Testis (tissue), 3 donors: ENCODE data around the gene NHLH2. TPM values are rescaled to one million over a fixed set of nuclear protein-coding genes. Genes with fewer than 3 reads are reported as not detected.

ENCODE experiments used
- DNase-seq: peaks from one replicate; pipeline ENCODE4 v3.0.0-alpha.2; 2019
- H3K27ac ChIP-seq, 2 donors: fragments of 200-600 bp; sonication (generic); one replicate each; pipeline ENCODE4 v1.5.1; 2019
- H3K27me3 ChIP-seq: fragments of 200-600 bp; sonication (generic); one replicate; pipeline ENCODE4 v1.5.1; 2019
- H3K36me3 ChIP-seq: fragments of 200-600 bp; sonication (generic); one replicate; pipeline ENCODE4 v1.5.1; 2017; ENCODE audit warnings: low read depth; ENCODE audit errors: missing control alignments
- H3K4me1 ChIP-seq: fragments of 200-600 bp; sonication (generic); one replicate; pipeline ENCODE4 v1.5.1; 2019
- H3K4me3 ChIP-seq, 2 donors: fragments of 200-600 bp; sonication (generic); one replicate each; pipeline ENCODE4 v1.5.1; 2017 to 2019
- H3K9me3 ChIP-seq: fragments of 200-600 bp; sonication (generic); one replicate; pipeline ENCODE4 v1.5.1; 2017
- POLR2A ChIP-seq: fragments of 450-650 bp; IDR thresholded peaks from one replicate; pipeline ENCODE4 v1.6.1; 2017; ENCODE audit warnings: antibody characterized with exemption, mild to moderate bottlenecking, moderate library complexity
- WGBS, 2 donors: methylation state at CpG; one replicate each; pipeline ENCODE4 v1.1.5; 2018; 5-methylcytosine and 5-hydroxymethylcytosine counted together
- intact Hi-C: fragments of 100-400 bp; cut with DNase I; formaldehyde crosslinking; loops from one replicate; pipeline ENCODE4 v1.15.1; 2023; ENCODE audit warnings: low total_unique reads
- polyA plus RNA-seq: library from polyadenylated mRNA; stranded (reverse); fragments of 350-450 nt; fragmentation: Illumina TruSeq; extraction: RNeasy Lipid Tissue Mini Kit (QIAGEN cat#74804); gene quantifications from one replicate; pipeline ENCODE4 v1.2.3, GENCODE V29; 2014; ENCODE audit warnings: low read depth, low replicate concordance; ENCODE audit not compliant: insufficient read depth
- total RNA-seq, 2 donors: library from RNA; depleted of rRNA; stranded (reverse); fragments of >200 nt; gene quantifications; one replicate each; pipeline ENCODE4 v1.2.3, GENCODE V29; 2016
- TF ChIP-seq, protein P1 (sequence below), 3 experiments: fragments of 450-650 bp in 2 of 3; fragments of 200-600 bp in 1 of 3; sonication (generic) in 1 of 3; IDR thresholded peaks; one replicate each; pipeline ENCODE4 v1.5.1; 2016 to 2019; ENCODE audit warnings: antibody characterized with exemption in 3 of 3, mild to moderate bottlenecking in 2 of 3, moderate library complexity in 1 of 3

Gene NHLH2
- total and polyA plus RNA-seq, 3 donors from 2014 or later, result 0.53 to 3.1 (median 1.7) TPM

- DNase-seq, result no peak
- H3K36me3 ChIP-seq, result no peaks in the 10 kb centered on the region
- 0 to 76% methylated on average over 2 of the region's 2 CpGs for WGBS, 2 donors
- no peak overlapping the region for H3K27ac ChIP-seq
- no peak overlapping the region for H3K4me3 ChIP-seq
- no peaks in the 10 kb centered on the region for H3K4me1 ChIP-seq
- H3K9me3 ChIP-seq, result no peaks in the 10 kb centered on the region
- no peaks in the 10 kb centered on the region for H3K27me3 ChIP-seq
- TF ChIP-seq POLR2A, result no peak
- intact Hi-C loops, result no loop called here
Measured at GRCh38 chr1:115854005-115854404, 13.1 kb upstream of the NHLH2 start.

- TF ChIP-seq, protein P1, sequence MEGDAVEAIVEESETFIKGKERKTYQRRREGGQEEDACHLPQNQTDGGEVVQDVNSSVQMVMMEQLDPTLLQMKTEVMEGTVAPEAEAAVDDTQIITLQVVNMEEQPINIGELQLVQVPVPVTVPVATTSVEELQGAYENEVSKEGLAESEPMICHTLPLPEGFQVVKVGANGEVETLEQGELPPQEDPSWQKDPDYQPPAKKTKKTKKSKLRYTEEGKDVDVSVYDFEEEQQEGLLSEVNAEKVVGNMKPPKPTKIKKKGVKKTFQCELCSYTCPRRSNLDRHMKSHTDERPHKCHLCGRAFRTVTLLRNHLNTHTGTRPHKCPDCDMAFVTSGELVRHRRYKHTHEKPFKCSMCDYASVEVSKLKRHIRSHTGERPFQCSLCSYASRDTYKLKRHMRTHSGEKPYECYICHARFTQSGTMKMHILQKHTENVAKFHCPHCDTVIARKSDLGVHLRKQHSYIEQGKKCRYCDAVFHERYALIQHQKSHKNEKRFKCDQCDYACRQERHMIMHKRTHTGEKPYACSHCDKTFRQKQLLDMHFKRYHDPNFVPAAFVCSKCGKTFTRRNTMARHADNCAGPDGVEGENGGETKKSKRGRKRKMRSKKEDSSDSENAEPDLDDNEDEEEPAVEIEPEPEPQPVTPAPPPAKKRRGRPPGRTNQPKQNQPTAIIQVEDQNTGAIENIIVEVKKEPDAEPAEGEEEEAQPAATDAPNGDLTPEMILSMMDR (IDR thresholded peaks at IDR 0.05), result no peak
- TF ChIP-seq POLR2A, result no peak
- intact Hi-C loops, result no loop called here
- Histone ChIP-seq H3K9me3 (no peaks in the 10 kb centered on the region), H3K4me3 (no peak overlapping the region), H3K4me1 (no peaks in the 10 kb centered on the region), H3K36me3 (no peaks in the 10 kb centered on the region), H3K27ac (no peak overlapping the region), H3K27me3 (no peaks in the 10 kb centered on the region)
- DNase-seq, result no peak
- WGBS, 2 donors, result 88 to 92% methylated on average over 2 of the region's 2 CpGs
Measured at GRCh38 chr1:115850937-115851336, 10.0 kb upstream of the NHLH2 start.

DNA sequence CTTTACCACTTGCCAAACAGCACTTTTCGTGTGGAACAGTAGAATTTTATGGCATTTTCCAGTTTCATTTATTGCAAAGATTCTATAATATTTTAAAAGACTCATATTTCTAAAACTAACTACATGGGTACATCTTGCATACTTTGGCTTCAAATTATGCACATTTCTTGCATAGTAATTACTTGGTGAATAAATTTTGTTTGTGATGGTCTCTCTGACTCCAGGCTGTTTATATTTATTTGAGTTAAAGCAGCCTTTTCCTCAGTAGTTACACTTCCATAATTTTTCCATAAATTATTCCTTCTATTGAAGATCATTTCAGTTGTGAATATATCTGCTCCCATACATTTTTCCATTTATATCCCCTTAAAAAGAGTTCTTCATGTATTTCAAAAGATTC is 6.9 kb upstream of the NHLH2 start:
- DNase-seq, result no peak
- intact Hi-C loops, result no loop called here
- no peak overlapping the region for H3K27ac ChIP-seq
- 71 to 73% methylated on average over 1 of the region's 1 CpG for WGBS, 2 donors
- TF ChIP-seq, protein P1 (IDR thresholded peaks at IDR 0.05), result no peak
- TF ChIP-seq POLR2A, result no peak
- H3K36me3 ChIP-seq, result no peaks in the 10 kb centered on the region
- H3K9me3 ChIP-seq, result no peaks in the 10 kb centered on the region
- H3K27me3 ChIP-seq, result no peaks in the 10 kb centered on the region
- no peak overlapping the region for H3K4me3 ChIP-seq
- H3K4me1 ChIP-seq, result no peaks in the 10 kb centered on the region

- no peak for DNase-seq
- no peak overlapping the region for H3K4me3 ChIP-seq
- H3K4me1 ChIP-seq, result peaks cover 7% of the 10 kb centered on the region
- H3K36me3 ChIP-seq, result no peaks in the 10 kb centered on the region
- no peaks in the 10 kb centered on the region for H3K9me3 ChIP-seq
- H3K27ac ChIP-seq, result no peak overlapping the region
- WGBS, 2 donors, result 63 to 79% methylated on average over 1 of the region's 1 CpG
- intact Hi-C loops, result no loop called here
- H3K27me3 ChIP-seq, result peaks cover 3% of the 10 kb centered on the region
- TF ChIP-seq POLR2A, result no peak
- TF ChIP-seq, protein P1 (IDR thresholded peaks at IDR 0.05), result no peak
Measured at GRCh38 chr1:115842948-115843347, 2.0 kb upstream of the NHLH2 start.

GRCh38 chr1:115839679-115840237 is 1.2 kb downstream of the NHLH2 start:
- 4 to 9% methylated on average over 19 to 23 of the region's 23 CpGs for WGBS, 2 donors
- no peak for TF ChIP-seq POLR2A
- TF ChIP-seq, protein P1 (IDR thresholded peaks at IDR 0.05), result no peak
- Histone ChIP-seq H3K36me3 (no peaks in the 10 kb centered on the region), H3K4me1 (peaks cover 7% of the 10 kb centered on the region), H3K9me3 (no peaks in the 10 kb centered on the region), H3K27me3 (peaks cover 3% of the 10 kb centered on the region), H3K27ac (no peak overlapping the region), H3K4me3 (peak overlapping the region; percentile 37 to 40)
- DNase-seq, result no peak
- intact Hi-C loops, result no loop called here
